HepG2 (cell line): Measurements from ENCODE around the gene NEDD8. TPM values are rescaled to one million over a fixed set of nuclear protein-coding genes. Genes with fewer than 3 reads are reported as not detected.

ENCODE experiments used
- HMG20B ChIP-seq: conservative IDR thresholded peaks from 2 replicates; pipeline ENCODE4 v1.6.1; 2016; ENCODE audit warnings: missing genetic modification reagents, missing compliant biosample characterization
- KDM2A ChIP-seq: sonication (generic); formaldehyde crosslinking; IDR thresholded peaks from 2 replicates; pipeline ENCODE4 v1.4.0; 2020; ENCODE audit warnings: low read depth, missing genetic modification reagents, borderline replicate concordance
- MEF2D ChIP-seq: sonication (generic); formaldehyde crosslinking; IDR thresholded peaks from 2 replicates; pipeline ENCODE4 v1.5.1; 2020; ENCODE audit warnings: mild to moderate bottlenecking, missing genetic modification reagents
- NCOA2 ChIP-seq: sonication (generic); formaldehyde crosslinking; IDR thresholded peaks from 2 replicates; pipeline ENCODE4 v1.8.0; 2022; ENCODE audit warnings: inconsistent platforms
- SMYD3 ChIP-seq: sonication (generic); formaldehyde crosslinking; IDR thresholded peaks from 2 replicates; pipeline ENCODE4 v1.8.1; 2023; ENCODE audit warnings: mild to moderate bottlenecking, missing genetic modification reagents
- SNAPC4 ChIP-seq: sonication (generic); formaldehyde crosslinking; IDR thresholded peaks from 2 replicates; pipeline ENCODE4 v1.4.0; 2020; ENCODE audit warnings: mild to moderate bottlenecking, missing genetic modification reagents
- TARDBP ChIP-seq: sonication (generic); formaldehyde crosslinking; IDR thresholded peaks from 2 replicates; pipeline ENCODE4 v1.8.0; 2022; ENCODE audit warnings: mild to moderate bottlenecking, missing genetic modification reagents
- ZBTB40 ChIP-seq, 2 experiments: fragments of 450-650 bp in 1 of 2; sonication (generic) in 1 of 2; formaldehyde crosslinking in 1 of 2; IDR thresholded peaks; 2 replicates each; pipeline versions ENCODE4 v1.6.1 to v1.8.0; 2016 to 2022; ENCODE audit warnings: antibody characterized with exemption in 1 of 2, mild to moderate bottlenecking in 1 of 2, missing genetic modification reagents in 1 of 2
- ZNF143 ChIP-seq: sonication (generic); formaldehyde crosslinking; IDR thresholded peaks from 2 replicates; pipeline ENCODE4 v1.4.0; 2020; ENCODE audit warnings: missing genetic modification reagents
- ZNF329 ChIP-seq: sonication (generic); formaldehyde crosslinking; IDR thresholded peaks from 2 replicates; pipeline ENCODE4 v1.9.0; 2021; ENCODE audit warnings: low read depth, mild to moderate bottlenecking, missing genetic modification reagents
- ZNF501 ChIP-seq: sonication (generic); formaldehyde crosslinking; IDR thresholded peaks from 2 replicates; pipeline ENCODE4 v1.5.1; 2020; ENCODE audit warnings: mild to moderate bottlenecking, moderate library complexity, missing genetic modification reagents
- ZNF556 ChIP-seq: sonication (generic); formaldehyde crosslinking; IDR thresholded peaks from 2 replicates; pipeline ENCODE4 v1.4.0; 2020; ENCODE audit warnings: mild to moderate bottlenecking, missing genetic modification reagents, borderline replicate concordance
- polyA plus RNA-seq, 8 experiments: library from polyadenylated mRNA; depleted of rRNA in 3 of 8; stranded (reverse) in 7 of 8; unstranded in 1 of 8; fragments of >200 nt; fragmentation: Illumina TruSeq in 4 of 8; extraction: Trizol in 4 of 8; gene quantifications; 2 replicates each; pipeline versions ENCODE4 v1.2.1 to v1.2.3, GENCODE V29; 2011 to 2016; ENCODE audit warnings: low read depth in 4 of 8, missing spikeins in 1 of 8, mixed read lengths in 1 of 8; ENCODE audit not compliant: insufficient read depth in 1 of 8
- total RNA-seq, 5 experiments: library from RNA; depleted of rRNA; stranded (reverse); fragments of >200 nt; fragmentation: Illumina TruSeq; extraction: Trizol; gene quantifications; 2 replicates each; pipeline ENCODE4 v1.2.3, GENCODE V29; 2016; ENCODE audit warnings: low read depth in 1 of 5

NEDD8 gene
- total and polyA plus RNA-seq, 2 of the 13 experiments (the other 11 are each of a cell fraction or from before 2014, with no cell fraction given) = 535 to 713 TPM

- no peak for TF ChIP-seq ZBTB40 (IDR thresholded peaks at IDR 0.05)
- peak; percentile 82 for TF ChIP-seq ZBTB40 (CRISPR knock-in tag; IDR thresholded peaks at IDR 0.05)
- TF ChIP-seq SMYD3 = peak; percentile 96
- TF ChIP-seq ZNF556 = peak; percentile 93
- TF ChIP-seq ZNF329 = no peak; the same call in none of the 2 replicates
- TF ChIP-seq KDM2A (CRISPR knock-in tag) = peak; percentile 100
- peak; percentile 82 for TF ChIP-seq ZNF143 (CRISPR knock-in tag)
- peak; percentile 68; the same call in 1 of the 2 replicates for TF ChIP-seq NCOA2 (CRISPR knock-in tag)
- peak; percentile 99 for TF ChIP-seq TARDBP (CRISPR knock-in tag)
- TF ChIP-seq HMG20B (CRISPR knock-in tag) = no peak; the same call in 1 of the 2 replicates
- peak; percentile 95 for TF ChIP-seq MEF2D (CRISPR knock-in tag)
- peak; percentile 97 for TF ChIP-seq SNAPC4 (CRISPR knock-in tag)
- peak; percentile 98 for TF ChIP-seq ZNF501 (CRISPR knock-in tag)
These were observed 19.0 kb downstream of the NEDD8 start, which contains the start of gene CHMP4A (continued) for GRCh38 chr14:24212924-24213865.
